ENCODE measurements around the gene CFAP126.

CFAP126 gene

DNA sequence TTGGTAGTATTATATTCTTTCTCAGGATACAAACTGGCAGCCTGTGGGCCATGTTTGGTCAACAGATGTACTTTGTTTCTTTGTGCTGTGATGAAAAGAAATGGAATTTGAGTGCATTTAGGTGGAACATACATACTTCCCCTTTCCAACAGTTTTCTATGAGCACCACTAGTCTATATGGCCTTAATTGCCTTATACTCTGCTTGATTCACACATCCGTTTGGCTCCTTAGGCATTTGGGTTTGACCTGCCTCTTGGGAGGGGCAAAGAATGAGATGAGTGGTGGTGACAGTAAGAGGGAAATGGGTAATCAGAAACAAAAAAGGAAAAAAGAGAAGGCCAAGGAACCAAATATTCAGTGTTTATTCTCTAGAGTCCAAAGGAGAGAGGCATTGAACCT, 17.0 kb downstream of the CFAP126 start:
- Histone ChIP-seq H3K4me3 (replicated peaks; ENCODE audit: low read depth, low read length) (no peak overlapping the region), H3K27me3 (replicated peaks; ENCODE audit: control insufficient read depth, insufficient read depth, low read length) (no peaks in the 10 kb centered on the region), H3K36me3 (ENCODE audit: control insufficient read depth, insufficient read depth, low read length) (no peaks in the 10 kb centered on the region)
- TF ChIP-seq, protein P1, sequence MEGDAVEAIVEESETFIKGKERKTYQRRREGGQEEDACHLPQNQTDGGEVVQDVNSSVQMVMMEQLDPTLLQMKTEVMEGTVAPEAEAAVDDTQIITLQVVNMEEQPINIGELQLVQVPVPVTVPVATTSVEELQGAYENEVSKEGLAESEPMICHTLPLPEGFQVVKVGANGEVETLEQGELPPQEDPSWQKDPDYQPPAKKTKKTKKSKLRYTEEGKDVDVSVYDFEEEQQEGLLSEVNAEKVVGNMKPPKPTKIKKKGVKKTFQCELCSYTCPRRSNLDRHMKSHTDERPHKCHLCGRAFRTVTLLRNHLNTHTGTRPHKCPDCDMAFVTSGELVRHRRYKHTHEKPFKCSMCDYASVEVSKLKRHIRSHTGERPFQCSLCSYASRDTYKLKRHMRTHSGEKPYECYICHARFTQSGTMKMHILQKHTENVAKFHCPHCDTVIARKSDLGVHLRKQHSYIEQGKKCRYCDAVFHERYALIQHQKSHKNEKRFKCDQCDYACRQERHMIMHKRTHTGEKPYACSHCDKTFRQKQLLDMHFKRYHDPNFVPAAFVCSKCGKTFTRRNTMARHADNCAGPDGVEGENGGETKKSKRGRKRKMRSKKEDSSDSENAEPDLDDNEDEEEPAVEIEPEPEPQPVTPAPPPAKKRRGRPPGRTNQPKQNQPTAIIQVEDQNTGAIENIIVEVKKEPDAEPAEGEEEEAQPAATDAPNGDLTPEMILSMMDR (IDR thresholded peaks at IDR 0.05; ENCODE audit: insufficient read depth, low read length, poor library complexity, severe bottlenecking), result no peak
- DNase-seq (ENCODE audit: extremely low read depth, insufficient read length), result no peak

DNA sequence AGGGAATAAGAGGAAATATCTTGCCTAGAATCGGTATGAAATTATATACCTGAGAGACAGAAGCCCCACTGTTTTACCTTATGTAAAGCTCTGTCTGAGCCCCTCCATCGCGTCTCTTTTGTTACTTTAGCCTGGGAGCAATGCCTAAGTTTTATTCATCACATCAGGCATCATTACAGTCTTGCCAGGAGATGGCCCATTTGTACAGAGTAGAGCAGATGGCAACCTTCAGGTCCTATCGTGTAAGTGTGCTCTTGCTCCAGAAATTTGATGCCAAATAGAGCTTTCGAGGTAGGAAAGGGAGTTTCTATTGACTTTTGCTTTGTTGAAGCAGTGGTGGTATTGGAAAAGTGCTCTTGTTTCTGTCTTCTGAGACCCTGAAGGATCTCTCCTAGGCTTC, 24.9 kb downstream of the CFAP126 start:
- Histone ChIP-seq H3K4me3 (replicated peaks; ENCODE audit: low read depth, low read length) (no peak overlapping the region), H3K36me3 (ENCODE audit: control insufficient read depth, insufficient read depth, low read length) (no peaks in the 10 kb centered on the region; the same call in none of the 2 replicates), H3K27me3 (replicated peaks; ENCODE audit: control insufficient read depth, insufficient read depth, low read length) (no peaks in the 10 kb centered on the region)
- TF ChIP-seq, protein P1 (IDR thresholded peaks at IDR 0.05; ENCODE audit: insufficient read depth, low read length, poor library complexity, severe bottlenecking), result no peak
- no peak for DNase-seq (ENCODE audit: extremely low read depth, insufficient read length)

DNA sequence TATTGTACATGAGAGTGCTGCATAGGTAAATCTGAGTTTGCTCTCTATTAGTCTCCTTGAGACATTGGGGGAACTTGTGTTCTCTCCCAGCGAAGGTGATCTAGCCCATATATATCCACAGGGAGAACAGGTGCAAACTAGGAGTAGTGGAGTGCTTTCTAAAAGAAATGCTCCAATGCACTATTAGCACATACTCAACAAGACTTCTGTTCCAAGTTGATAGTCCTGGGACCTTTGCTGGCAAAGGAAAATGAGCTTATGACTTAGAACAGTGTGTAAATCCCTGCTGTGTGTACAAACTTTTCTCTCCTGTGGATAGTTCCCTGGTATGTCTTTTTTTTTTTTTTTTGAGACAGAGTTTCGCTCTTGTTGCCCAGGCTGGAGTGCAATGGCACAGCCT, 25.5 kb downstream of the CFAP126 start:
- no peak for DNase-seq (ENCODE audit: extremely low read depth, insufficient read length)
- peaks cover under 1% of the 10 kb centered on the region for H3K36me3 ChIP-seq (ENCODE audit: control insufficient read depth, insufficient read depth, low read length)
- TF ChIP-seq, protein P1 (IDR thresholded peaks at IDR 0.05; ENCODE audit: insufficient read depth, low read length, poor library complexity, severe bottlenecking), result no peak
- H3K27me3 ChIP-seq (replicated peaks; ENCODE audit: control insufficient read depth, insufficient read depth, low read length), result no peaks in the 10 kb centered on the region
- no peak overlapping the region for H3K4me3 ChIP-seq (replicated peaks; ENCODE audit: low read depth, low read length)

- Histone ChIP-seq H3K4me3 (replicated peaks; ENCODE audit: low read depth, low read length) (no peak overlapping the region), H3K36me3 (ENCODE audit: control insufficient read depth, insufficient read depth, low read length) (peaks cover 5% of the 10 kb centered on the region), H3K27me3 (replicated peaks; ENCODE audit: control insufficient read depth, insufficient read depth, low read length) (no peaks in the 10 kb centered on the region)
- TF ChIP-seq, protein P1 (IDR thresholded peaks at IDR 0.05; ENCODE audit: insufficient read depth, low read length, poor library complexity, severe bottlenecking), result no peak
- no peak for DNase-seq (ENCODE audit: extremely low read depth, insufficient read length)
Measured at GRCh38 chr1:161335796-161336195, 31.9 kb downstream of the CFAP126 start.

GRCh38 chr1:161333166-161333565, 34.5 kb downstream of the CFAP126 start:
- no peak for DNase-seq (ENCODE audit: extremely low read depth, insufficient read length)
- TF ChIP-seq, protein P1 (IDR thresholded peaks at IDR 0.05; ENCODE audit: insufficient read depth, low read length, poor library complexity, severe bottlenecking), result no peak
- H3K4me3 ChIP-seq (replicated peaks; ENCODE audit: low read depth, low read length), result no peak overlapping the region
- H3K27me3 ChIP-seq (replicated peaks; ENCODE audit: control insufficient read depth, insufficient read depth, low read length), result no peaks in the 10 kb centered on the region
- H3K36me3 ChIP-seq (ENCODE audit: control insufficient read depth, insufficient read depth, low read length), result peaks cover 5% of the 10 kb centered on the region

DNA sequence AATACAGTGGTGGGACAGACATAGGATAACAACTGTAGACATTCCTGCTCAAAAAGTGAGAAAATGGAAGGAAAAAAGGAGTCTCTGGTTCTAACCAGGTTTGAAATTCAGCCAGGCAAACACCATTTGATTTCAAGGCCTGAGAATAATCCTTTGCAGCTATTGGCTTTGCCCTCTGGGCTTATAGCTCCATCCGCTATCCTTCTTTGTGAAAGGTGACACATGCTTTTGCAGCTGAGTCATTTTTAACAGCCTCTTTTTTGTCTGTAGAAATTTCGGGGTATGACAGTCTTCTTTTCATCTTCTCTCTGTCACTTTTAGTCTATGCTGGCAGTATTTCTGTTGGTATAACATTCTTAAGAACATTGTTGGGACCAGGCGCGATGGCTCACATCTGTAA, 37.3 kb downstream of the CFAP126 start:
- TF ChIP-seq, protein P1 (IDR thresholded peaks at IDR 0.05; ENCODE audit: insufficient read depth, low read length, poor library complexity, severe bottlenecking), result no peak
- peaks cover 1% of the 10 kb centered on the region for H3K36me3 ChIP-seq (ENCODE audit: control insufficient read depth, insufficient read depth, low read length)
- no peak for DNase-seq (ENCODE audit: extremely low read depth, insufficient read length)
- no peak overlapping the region for H3K4me3 ChIP-seq (replicated peaks; ENCODE audit: low read depth, low read length)
- H3K27me3 ChIP-seq (replicated peaks; ENCODE audit: control insufficient read depth, insufficient read depth, low read length), result no peaks in the 10 kb centered on the region

Data from GM06990 (cell line).